ENCODE data around the gene RTN3.
A peak's percentile ranks its signal among the peaks of the same experiment; 100 is the strongest.
"Not testable (repeated sequence)": the region's sequence is repeated elsewhere in the genome, so short reads cannot be mapped to it uniquely, and the experiment has no call there.

Gene RTN3

GRCh38 chr11:63769042-63769713 is 87.9 kb downstream of the RTN3 start:
- no peak for TF ChIP-seq CSDC2 (CRISPR knock-in tag; IDR thresholded peaks at IDR 0.05)
- no peak for TF ChIP-seq ZFP3 (CRISPR knock-in tag; IDR thresholded peaks at IDR 0.05)
- TF ChIP-seq ESRRG (CRISPR knock-in tag; IDR thresholded peaks at IDR 0.05), result no peak
- no peak for TF ChIP-seq BACH2 (CRISPR knock-in tag; IDR thresholded peaks at IDR 0.05; ENCODE audit: borderline replicate concordance)
- peak; percentile 36; the same call in 1 of the 2 replicates for TF ChIP-seq PATZ1 (CRISPR knock-in tag; IDR thresholded peaks at IDR 0.05; ENCODE audit: borderline replicate concordance)
- peak; percentile 44 for ATAC-seq

GRCh38 chr11:63769714-63770455 is 88.6 kb downstream of the RTN3 start:
- ATAC-seq, result peak; percentile 2; the same call in 1 of the 3 replicates
- TF ChIP-seq ISL1 (CRISPR knock-in tag; IDR thresholded peaks at IDR 0.05) (no peak), TCF4 (CRISPR knock-in tag; IDR thresholded peaks at IDR 0.05; ENCODE audit: borderline replicate concordance) (no peak), OSR1 (CRISPR knock-in tag; IDR thresholded peaks at IDR 0.05) (no peak), CREB5 (CRISPR knock-in tag; IDR thresholded peaks at IDR 0.05; ENCODE audit: low read depth) (no peak), CSDC2 (CRISPR knock-in tag; IDR thresholded peaks at IDR 0.05) (no peak), ZFP30 (CRISPR knock-in tag; IDR thresholded peaks at IDR 0.05) (no peak), CSRNP3 (CRISPR knock-in tag; IDR thresholded peaks at IDR 0.05) (no peak), BACH2 (CRISPR knock-in tag; IDR thresholded peaks at IDR 0.05; ENCODE audit: borderline replicate concordance) (no peak), ZC3H10 (CRISPR knock-in tag; IDR thresholded peaks at IDR 0.05) (no peak), ARNTL (CRISPR knock-in tag; IDR thresholded peaks at IDR 0.05; ENCODE audit: borderline replicate concordance, low read depth) (no peak), ZFP3 (CRISPR knock-in tag; IDR thresholded peaks at IDR 0.05) (no peak), SNAI2 (CRISPR knock-in tag; IDR thresholded peaks at IDR 0.05) (no peak), PPARA (CRISPR knock-in tag; IDR thresholded peaks at IDR 0.05; ENCODE audit: borderline replicate concordance) (no peak), TSHZ2 (CRISPR knock-in tag; IDR thresholded peaks at IDR 0.05) (no peak), ZNF70 (CRISPR knock-in tag; IDR thresholded peaks at IDR 0.05) (no peak), ZNF565 (CRISPR knock-in tag; conservative IDR thresholded peaks at IDR 0.05; ENCODE audit: low read depth) (no peak), ZNF8 (CRISPR knock-in tag; IDR thresholded peaks at IDR 0.05) (no peak), RARB (CRISPR knock-in tag; IDR thresholded peaks at IDR 0.05) (no peak), TOX (CRISPR knock-in tag; IDR thresholded peaks at IDR 0.05; ENCODE audit: borderline replicate concordance) (no peak)

GRCh38 chr11:63770763-63771162 is 89.5 kb downstream of the RTN3 start:
- TF ChIP-seq ZC3H10 (CRISPR knock-in tag; IDR thresholded peaks at IDR 0.05) (no peak), SNAI2 (CRISPR knock-in tag; IDR thresholded peaks at IDR 0.05) (no peak), POU6F1 (CRISPR knock-in tag; IDR thresholded peaks at IDR 0.05; ENCODE audit: borderline replicate concordance, low read depth) (no peak), ISL1 (CRISPR knock-in tag; IDR thresholded peaks at IDR 0.05) (no peak), ARNTL (CRISPR knock-in tag; IDR thresholded peaks at IDR 0.05; ENCODE audit: borderline replicate concordance, low read depth) (no peak), ESRRG (CRISPR knock-in tag; IDR thresholded peaks at IDR 0.05) (no peak), CSRNP3 (CRISPR knock-in tag; IDR thresholded peaks at IDR 0.05) (no peak), PPARA (CRISPR knock-in tag; IDR thresholded peaks at IDR 0.05; ENCODE audit: borderline replicate concordance) (no peak)

GRCh38 chr11:63771741-63772318 is 90.5 kb downstream of the RTN3 start:
- ATAC-seq, result not testable (repeated sequence)

More at GRCh38 chr11:63770763-63771162, 89.5 kb downstream of the RTN3 start:
- no peak for ATAC-seq
